Measurements from ENCODE around the gene OR2G3.

The OR2G3 gene

DNA sequence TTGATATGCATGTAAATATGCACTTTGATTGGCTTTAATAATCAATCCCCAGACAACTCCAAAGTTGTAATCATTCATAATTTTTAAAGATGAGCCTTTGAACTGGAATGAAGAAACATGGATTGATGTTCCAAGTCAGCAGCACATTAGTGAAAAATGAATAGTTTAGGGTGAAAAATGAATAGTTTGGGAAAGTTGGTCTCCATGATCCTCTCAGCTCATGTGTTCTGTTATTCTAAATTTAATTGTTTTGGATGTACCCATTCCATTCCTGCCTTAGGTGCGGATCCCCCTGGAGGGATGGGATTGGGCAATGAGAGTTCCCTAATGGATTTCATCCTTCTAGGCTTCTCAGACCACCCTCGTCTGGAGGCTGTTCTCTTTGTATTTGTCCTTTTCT is at the start of gene OR2G3:
TSS of gene OR2G3 (plus strand) at position 301 of the 400 bp plus-strand sequence. CDS start at position 301, 0 bp downstream.
- no peak for DNase-seq

DNA sequence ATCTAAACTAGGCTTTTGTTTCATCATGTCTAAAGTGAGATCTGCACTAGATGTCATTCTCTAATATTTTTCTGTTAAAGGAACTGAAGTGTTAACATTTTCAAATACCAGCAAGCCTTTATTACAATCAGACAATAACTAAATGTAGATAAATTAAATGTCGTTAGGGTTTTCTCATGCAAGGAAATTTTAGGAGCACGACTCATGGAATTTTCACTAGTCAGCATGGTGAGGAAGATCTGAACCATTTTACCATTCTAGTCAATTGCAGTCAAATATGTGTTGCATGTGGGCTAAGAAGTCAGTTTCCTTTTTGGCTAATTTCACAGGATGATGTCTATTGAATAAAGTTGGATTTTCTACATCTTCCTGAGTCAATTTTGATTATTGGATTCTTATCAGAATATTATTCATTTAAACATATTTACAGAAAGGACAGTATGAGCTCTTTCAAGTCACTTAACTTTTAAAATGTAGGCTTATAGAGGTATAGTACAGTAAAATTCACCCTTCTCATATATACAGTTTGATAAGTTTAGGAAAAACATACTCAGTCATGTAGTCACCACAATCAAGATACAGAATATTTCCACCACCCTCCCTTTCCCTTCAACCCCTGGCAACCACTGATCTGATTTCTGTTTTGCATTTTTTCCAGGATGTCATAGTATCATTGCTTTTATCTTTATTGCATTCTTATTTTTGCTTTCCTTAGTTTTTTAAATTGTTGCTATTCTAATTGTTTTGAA is 47.3 kb upstream of the OR2G3 start:
- DNase-seq, result no peak

DNA sequence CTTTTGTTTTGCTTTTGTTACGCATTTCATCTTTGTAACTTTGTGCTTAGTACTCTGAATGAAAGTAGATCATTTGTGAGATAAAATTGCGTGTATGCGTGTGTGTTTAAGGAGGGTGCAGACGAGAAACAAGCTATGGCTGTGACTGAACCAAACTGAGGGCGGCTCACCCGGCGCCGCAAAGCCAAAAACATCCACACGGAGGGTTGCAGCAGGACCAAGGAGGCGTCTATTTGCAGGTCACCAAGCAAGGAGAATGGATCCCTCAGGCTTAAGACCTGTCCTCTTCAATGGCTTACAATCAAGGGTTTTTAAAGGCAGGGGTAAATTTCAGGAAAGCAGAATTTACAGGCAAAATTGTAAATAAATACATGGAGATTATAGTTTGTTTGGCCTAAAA is 43.7 kb upstream of the OR2G3 start:
- DNase-seq, result no peak

DNA sequence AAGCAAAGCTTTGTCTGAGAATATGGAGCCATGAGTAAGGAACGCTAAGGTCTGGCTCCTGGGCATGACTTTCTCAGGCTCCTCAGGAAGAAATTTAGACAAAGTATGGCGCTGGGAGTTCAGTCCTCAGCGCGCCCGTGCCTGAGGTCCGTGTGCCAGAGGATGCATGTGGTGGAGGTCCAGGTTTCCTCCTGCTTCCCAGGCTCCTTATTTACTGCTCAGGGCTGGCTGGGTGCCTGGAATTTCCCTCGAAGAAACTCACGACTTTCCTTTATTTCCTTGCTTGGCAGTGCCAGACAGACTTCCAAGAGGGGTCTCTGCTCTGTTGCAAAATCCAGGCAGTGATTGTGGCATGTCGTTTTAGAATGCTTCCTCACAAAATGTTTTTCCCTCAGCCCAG is 43.2 kb upstream of the OR2G3 start:
- no peak for DNase-seq

DNA sequence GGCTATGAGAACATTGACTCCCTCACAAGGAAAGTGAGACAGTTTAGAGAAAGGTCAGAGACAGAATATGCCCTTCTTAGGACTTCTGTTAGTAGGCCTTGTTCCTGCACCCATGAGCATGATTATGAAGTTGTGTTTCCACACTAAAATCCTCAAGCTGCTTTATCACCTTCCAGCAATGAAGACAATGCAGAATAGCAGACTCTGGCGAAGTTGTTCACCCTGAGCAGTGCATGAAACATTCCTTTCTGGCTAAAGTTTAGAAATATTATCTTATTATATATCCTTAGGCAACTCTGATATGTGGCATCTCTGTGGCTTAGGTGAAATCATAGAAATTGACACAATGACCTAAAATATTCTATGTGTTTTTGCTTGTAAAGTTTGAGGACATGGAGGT is 31.1 kb upstream of the OR2G3 start:
- no peak for DNase-seq

DNA sequence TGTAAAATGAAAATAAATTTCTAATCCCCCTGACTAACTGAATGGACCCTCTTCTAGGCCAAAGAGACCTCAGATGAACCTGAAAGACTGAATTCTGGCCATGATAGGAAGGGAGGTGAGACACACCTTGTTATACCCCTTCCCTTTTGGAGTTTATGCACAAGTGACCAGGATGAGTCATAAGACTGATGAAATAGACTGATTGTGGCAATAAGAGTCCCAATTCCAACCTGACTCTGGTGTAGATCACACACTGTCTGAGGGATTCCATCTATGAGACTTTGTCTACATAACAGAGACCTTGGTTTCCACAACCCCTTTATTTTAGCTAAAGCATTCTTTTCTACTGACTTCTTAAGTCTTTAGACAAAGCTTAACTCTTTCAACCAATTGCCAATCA is 30.7 kb upstream of the OR2G3 start:
- no peak for DNase-seq

DNA sequence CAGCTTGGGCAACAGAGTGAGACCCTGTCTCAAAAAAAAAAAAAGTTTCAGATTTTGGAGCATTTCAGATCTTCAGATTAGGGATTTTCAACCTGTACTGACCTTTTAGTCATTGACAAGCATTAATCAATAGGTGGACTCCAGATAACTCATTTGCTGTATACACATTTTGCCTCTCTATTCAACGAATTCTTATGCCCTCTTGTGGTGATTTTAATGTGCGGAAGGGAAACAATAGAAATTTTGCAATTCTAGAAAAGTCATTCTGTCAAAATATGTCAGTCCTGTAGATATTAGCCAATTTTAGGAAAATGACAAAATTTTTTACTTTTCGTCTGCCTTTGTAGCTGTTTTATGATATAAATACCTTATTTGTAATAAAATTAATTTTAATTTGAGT is 28.9 kb upstream of the OR2G3 start:
- no peak for DNase-seq

DNA sequence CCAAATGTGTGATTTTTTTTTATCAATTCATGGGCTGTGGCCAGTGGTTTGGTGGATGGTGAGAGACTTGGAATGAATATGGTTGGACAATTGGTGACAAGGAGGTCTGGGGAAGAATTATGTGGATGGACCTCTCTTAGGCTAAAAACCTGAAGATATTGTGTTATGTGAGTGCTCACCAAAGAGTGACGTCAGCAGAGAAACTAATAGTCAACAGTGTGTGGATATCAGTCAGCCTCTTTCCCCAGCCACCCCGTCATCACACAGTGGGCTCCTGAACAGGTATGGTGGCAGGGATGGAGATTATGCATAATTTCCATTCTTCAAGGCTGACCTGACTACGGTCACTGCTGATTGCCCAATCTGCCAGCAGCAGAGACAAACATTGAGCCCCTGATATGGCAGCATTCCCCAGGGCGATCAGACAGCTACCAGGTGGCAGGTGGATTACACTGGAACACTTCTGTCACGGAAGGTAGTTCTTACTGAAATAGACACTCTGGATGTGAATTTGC is 26.4 kb upstream of the OR2G3 start:
- DNase-seq, result no peak

DNA sequence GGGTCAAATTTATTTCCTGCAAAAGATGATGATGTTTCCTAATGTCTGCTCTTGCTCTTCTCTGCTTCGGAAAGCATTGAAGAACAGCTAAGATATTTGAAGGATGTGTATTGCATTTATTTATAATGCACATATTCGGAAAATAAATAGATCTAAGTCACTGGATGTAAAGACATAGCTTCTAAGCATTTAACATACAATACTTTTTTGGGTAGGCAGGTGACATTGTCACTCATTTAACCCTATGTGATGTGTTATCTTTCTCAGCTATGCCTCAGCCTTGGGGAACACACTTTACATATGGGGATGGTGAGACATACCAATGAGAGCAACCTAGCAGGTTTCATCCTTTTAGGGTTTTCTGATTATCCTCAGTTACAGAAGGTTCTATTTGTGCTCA is 17.3 kb upstream of the OR2G3 start, which contains the start of gene OR2G2:
TSS of gene OR2G2 (plus strand) at position 301 of the 400 bp plus-strand sequence. CDS start at position 301, 0 bp downstream.
- no peak for DNase-seq

DNA sequence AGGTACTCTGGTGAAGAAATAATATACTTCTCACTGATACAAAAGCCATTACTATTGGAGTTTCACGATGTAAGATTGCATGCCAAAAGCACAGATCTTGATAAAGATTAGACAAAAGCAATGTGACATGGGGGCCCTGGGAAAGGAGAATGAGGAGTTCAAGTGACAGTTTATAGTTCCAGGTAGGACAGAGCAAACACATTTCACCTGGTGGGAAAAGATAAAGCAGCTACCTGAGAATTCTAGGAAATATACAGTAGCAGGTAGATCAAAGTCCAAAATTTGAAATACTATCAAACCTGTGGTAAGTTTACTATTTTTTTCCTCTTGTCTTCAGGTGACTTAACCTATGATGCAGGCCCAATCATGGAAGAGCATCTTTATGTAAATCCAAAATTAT is 8.0 kb downstream of the OR2G3 start:
- no peak for DNase-seq

DNA sequence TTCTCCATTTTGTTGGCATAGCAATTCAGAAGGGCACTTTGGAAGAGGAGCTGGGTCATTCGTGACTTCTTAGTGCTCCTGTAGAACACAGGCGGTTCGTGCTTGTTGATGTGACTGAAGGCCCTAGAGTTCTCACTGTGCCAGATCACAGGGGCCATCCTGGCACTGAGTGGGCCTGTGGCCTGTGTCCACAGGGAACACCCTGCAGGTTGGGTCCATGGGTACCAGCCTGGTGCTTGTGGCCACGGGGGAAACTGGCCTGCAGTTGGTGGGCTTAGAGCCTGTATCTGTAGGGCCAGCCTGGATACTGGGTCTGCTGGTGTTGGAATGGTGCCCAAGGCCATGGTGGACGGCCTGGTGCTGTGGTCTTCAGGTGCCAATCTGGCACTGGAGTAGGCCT is 9.2 kb downstream of the OR2G3 start:
- no peak for DNase-seq

DNA sequence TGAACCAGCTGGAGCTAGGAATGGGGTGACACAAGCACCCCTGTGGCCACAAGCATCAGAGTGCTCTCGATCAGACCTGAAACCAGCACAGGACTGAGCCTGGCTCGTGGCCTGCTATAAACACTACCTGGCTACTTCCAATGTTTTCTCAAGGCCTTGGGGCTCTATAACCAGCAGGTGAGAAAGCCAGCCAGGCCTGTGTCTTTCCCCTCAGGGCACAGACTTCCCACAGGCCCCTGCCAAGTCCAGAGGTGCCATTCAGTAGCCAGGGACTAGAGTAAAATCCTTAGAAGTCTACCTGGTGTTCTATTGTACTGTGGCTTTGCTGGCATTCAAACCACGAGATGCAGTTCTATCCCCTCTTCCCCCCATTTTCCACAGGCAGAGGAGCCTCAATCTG is 22.6 kb downstream of the OR2G3 start:
- DNase-seq, result no peak

DNA sequence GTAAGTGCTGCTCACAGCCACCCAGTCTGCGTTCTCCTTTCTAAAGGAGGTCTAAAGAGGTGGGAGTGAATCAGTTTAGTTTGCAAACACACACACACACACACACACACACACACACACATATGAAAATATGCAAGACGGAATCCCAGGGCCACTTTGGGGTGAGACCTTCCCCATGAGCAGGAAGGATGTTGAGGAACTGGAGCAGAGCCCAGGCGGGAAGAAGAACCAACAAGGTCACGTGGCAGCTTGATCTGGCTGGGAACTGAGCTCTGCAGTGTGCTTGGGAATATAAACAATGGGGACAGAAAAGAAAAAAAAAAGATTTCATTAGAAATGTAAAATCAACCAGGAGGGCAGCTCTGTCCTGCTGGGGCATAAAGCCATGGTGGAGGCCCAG is 32.6 kb downstream of the OR2G3 start:
- DNase-seq, result no peak

DNA sequence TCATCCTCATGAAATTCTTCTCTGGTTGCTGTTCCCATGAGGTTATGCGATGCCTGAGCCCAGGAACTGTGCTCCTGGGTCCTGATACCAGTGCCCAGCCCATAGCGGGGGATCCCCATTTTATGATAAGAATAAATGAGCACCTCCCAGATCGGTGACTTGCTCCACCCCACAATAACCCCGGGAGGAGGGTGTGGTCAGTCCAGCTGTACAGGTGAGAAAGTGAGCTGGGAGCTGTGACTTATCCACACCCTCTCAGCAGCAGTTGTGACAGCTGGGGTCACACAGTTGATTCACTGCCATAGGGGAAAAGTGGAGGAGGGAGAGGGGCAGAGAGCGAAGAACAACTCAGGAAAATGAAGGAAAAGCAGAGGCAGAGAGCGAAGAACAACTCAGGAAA is 33.4 kb downstream of the OR2G3 start:
- no peak for DNase-seq

DNA sequence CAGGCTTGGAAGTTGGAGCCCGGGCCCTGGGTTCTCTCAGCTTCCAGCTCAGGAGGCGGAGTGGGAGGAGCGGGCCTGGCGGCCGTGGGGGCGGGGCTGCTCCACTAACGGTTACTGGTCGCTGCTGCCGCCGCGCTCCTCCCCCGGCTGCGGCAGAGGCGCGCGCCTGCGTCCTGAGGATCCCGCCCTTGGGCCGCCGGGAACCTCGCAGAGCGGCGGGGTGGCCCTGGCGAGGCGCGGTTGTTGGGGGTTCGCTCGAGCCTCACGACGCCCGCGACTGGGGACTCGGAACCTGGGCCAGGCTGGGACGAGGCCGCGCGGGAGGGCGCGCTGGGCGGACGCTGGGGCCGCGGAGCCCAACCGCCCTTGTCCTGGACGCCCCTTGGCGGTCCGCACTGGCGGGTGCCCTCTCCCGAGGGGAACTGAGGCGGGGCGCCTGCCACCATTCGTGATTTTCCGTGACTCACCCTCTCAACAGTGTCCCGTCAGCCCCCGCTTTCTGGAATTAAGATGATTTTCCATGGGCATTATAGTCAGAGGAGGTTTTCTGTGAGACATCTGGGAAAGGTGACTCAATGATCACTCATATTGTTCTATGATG is 34.1 kb downstream of the OR2G3 start:
- DNase-seq, result peak; percentile 64

DNA sequence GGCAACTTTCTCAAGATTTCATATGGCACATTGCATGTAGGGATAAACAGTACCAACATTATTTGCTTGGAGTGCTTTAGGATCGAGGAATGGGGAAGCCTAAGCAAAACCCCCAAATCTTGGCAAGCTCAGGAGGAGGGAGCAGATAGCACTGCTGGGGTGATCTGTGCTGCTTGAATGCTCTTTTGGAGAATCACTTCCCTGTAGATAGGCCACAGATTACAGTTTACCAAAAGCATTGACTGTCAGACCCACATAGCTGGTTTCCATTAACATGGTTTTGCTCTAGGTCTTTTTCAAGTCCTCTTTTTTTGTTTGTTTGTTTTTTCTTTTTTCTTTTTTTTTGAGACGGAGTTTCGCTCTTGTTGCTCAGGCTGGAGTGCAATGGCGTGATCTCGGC is 37.4 kb downstream of the OR2G3 start:
- no peak for DNase-seq

DNA sequence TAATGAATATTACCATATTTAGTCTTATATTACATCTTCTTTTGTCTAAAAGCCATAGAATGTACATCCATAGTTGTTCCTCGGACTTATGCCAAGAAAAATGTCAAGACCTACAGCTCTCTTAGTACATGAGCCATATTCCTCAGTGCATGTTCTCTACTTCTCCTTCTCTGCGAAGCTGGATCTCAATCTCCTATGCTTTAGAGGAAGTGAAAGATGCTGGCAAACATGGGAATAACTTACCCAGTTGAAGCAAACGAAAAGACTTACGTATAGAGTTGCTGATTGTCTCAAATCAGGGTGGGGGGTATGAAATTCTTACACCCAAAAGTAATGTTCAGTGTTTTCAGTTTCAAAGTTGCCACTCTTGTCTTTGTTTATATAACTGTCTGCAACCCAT is 41.5 kb downstream of the OR2G3 start:
- no peak for DNase-seq

DNA sequence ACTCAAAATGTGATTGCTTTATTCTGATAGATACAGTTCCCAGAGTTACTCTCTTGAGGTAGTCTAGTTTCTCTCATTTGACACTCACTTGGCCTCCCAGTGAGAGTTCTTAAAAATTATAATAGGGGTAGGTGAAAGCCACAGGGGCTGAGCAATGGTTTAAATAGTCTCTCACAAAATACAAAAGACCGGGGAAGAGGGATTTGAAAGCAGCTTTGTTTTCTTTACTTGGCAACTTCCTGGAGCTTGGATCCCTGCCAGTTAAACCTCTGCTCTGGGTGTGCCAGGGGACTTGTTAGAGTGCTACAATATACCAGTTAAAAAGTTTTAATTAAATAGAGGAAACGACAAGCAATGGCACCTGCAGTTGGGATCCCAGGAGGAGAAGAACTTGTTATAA is 42.5 kb downstream of the OR2G3 start:
- no peak for DNase-seq

DNA sequence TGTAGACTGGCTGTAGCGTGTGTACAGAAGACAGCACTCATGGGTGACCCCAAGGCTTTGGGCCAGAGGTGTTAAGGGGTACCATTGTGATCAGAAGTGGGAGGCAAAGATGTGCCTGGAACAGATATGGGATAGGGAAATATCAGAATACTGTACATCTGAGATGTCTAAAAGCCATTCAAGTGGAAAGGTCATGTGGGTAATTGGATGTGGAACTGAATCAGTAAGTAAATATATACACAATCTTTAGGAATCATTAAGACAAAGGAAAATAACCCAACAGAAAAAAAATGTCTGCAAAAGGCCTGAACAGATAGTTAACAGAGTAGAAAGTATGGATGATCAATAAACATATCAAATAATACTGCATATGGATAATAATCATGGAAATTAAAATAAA is 47.7 kb downstream of the OR2G3 start:
- no peak for DNase-seq

All from stimulated activated CD8-positive, alpha-beta memory T cell treated with anti-CD3 and anti-CD28 coated beads, Interleukin-4, amount 100 ng/mL, for 48 hours (primary cell).